Chondrocyte (in vitro differentiated cells): ENCODE results near the gene PEAK1. TPM values are rescaled to one million over a fixed set of nuclear protein-coding genes. Genes with fewer than 3 reads are reported as not detected.

ENCODE experiments used
- DNase-seq: peaks from one replicate; pipeline ENCODE4 v3.0.0; 2021; ENCODE audit warnings: mixed read lengths, low spot score
- H3K27ac Mint-ChIP-seq: one replicate; pipeline ENCODE4 v1.8.0; 2021; ENCODE audit warnings: mild to moderate bottlenecking, moderate library complexity, mixed read lengths; ENCODE audit not compliant: unreplicated experiment
- H3K27me3 Mint-ChIP-seq: 2 replicates; pipeline ENCODE4 v1.8.0; 2021; ENCODE audit warnings: low read depth, mixed read lengths
- H3K36me3 Mint-ChIP-seq: 2 replicates; pipeline ENCODE4 v1.8.0; 2021; ENCODE audit warnings: low read depth, mixed read lengths
- H3K4me1 Mint-ChIP-seq: 2 replicates; pipeline ENCODE4 v1.8.0; 2021; ENCODE audit warnings: low read depth, mild to moderate bottlenecking, mixed read lengths
- H3K4me3 Mint-ChIP-seq: one replicate; pipeline ENCODE4 v1.8.0; 2021; ENCODE audit warnings: mild to moderate bottlenecking, moderate library complexity, mixed read lengths; ENCODE audit not compliant: unreplicated experiment
- H3K9me3 Mint-ChIP-seq: 2 replicates; pipeline ENCODE4 v1.8.0; 2021; ENCODE audit warnings: low read depth, mixed read lengths
- CTCF ChIP-seq: fragments of 200-600 bp; sonication (generic); IDR thresholded peaks from 2 replicates; pipeline ENCODE4 v1.5.0; 2021; ENCODE audit warnings: antibody characterized with exemption, mild to moderate bottlenecking, moderate library complexity
- total RNA-seq: library from RNA; stranded (reverse); gene quantifications from 3 replicates; pipeline ENCODE4 v1.2.1, GENCODE V29; 2021

Gene PEAK1
- total RNA-seq, 1 donor from 2014 or later = 143 TPM

- Mint-ChIP-seq H3K4me3 (no peak overlapping the region), H3K27me3 (no peaks in the 10 kb centered on the region), H3K27ac (peak overlapping the region; percentile 68), H3K36me3 (no peaks in the 10 kb centered on the region), H3K4me1 (peaks cover 37% of the 10 kb centered on the region), H3K9me3 (no peaks in the 10 kb centered on the region)
- no peak for DNase-seq
- TF ChIP-seq CTCF = no peak
Measured at GRCh38 chr15:77292969-77293558, 126.8 kb downstream of the PEAK1 start.

DNA sequence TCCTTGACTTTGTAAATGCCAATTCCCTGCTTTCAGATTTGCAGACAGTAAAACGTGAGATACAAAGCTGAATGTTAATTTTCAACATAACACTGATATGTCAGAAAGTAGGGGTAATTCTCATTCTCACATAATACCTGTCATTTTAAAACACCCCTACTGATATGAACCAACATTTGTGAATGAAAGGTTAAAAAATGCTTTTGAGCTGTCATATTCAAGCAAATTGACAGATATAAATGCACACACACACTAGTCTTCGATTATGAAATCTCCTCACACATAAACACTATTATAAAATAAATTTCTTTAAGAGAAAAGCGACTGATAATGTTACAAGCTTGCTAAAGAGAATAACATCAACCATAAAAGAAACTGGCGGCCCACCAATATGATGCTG, 128.8 kb downstream of the PEAK1 start:
- peaks cover 46% of the 10 kb centered on the region for H3K4me1 Mint-ChIP-seq
- H3K4me3 Mint-ChIP-seq = no peak overlapping the region
- H3K9me3 Mint-ChIP-seq = no peaks in the 10 kb centered on the region
- TF ChIP-seq CTCF = no peak
- H3K27ac Mint-ChIP-seq = no peak overlapping the region
- no peak for DNase-seq
- H3K27me3 Mint-ChIP-seq = no peaks in the 10 kb centered on the region
- no peaks in the 10 kb centered on the region for H3K36me3 Mint-ChIP-seq

GRCh38 chr15:77287385-77287784, 132.5 kb downstream of the PEAK1 start:
- DNase-seq = no peak
- no peak for TF ChIP-seq CTCF
- Mint-ChIP-seq H3K36me3 (peaks cover 13% of the 10 kb centered on the region), H3K9me3 (no peaks in the 10 kb centered on the region), H3K27me3 (no peaks in the 10 kb centered on the region), H3K4me3 (no peak overlapping the region), H3K27ac (no peak overlapping the region), H3K4me1 (peaks cover 40% of the 10 kb centered on the region)

- Mint-ChIP-seq H3K27ac (no peak overlapping the region), H3K4me3 (no peak overlapping the region), H3K27me3 (no peaks in the 10 kb centered on the region), H3K36me3 (peaks cover 17% of the 10 kb centered on the region), H3K9me3 (no peaks in the 10 kb centered on the region), H3K4me1 (peaks cover 41% of the 10 kb centered on the region)
- TF ChIP-seq CTCF = no peak
- no peak for DNase-seq
Measured at GRCh38 chr15:77285057-77285997, 134.6 kb downstream of the PEAK1 start.

DNA sequence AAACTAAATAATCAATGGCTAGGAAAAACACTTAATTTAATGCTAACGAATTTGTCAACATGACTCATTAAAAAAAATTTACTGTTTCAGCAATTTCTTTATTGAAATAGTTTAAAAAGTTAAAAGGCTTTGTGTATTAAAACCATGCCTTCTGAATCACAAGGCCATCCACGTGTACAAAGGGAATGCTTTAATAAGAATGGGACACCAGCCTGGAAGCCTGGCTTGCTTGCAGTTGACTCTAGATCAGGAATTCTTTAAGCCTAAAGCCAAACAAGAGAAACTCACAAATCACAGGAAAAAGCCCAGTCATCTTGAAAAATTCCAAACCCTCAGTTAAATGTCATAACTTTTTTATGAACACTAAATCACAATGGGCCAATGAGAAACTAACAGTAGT, 137.6 kb downstream of the PEAK1 start:
- H3K36me3 Mint-ChIP-seq = peaks cover 21% of the 10 kb centered on the region
- no peak for DNase-seq
- H3K4me3 Mint-ChIP-seq = no peak overlapping the region
- H3K9me3 Mint-ChIP-seq = no peaks in the 10 kb centered on the region
- peaks cover 29% of the 10 kb centered on the region for H3K4me1 Mint-ChIP-seq
- H3K27me3 Mint-ChIP-seq = no peaks in the 10 kb centered on the region
- peak overlapping the region; percentile 84 for H3K27ac Mint-ChIP-seq
- no peak for TF ChIP-seq CTCF
